ENCODE data around the gene ACBD7.

The ACBD7 gene

DNA sequence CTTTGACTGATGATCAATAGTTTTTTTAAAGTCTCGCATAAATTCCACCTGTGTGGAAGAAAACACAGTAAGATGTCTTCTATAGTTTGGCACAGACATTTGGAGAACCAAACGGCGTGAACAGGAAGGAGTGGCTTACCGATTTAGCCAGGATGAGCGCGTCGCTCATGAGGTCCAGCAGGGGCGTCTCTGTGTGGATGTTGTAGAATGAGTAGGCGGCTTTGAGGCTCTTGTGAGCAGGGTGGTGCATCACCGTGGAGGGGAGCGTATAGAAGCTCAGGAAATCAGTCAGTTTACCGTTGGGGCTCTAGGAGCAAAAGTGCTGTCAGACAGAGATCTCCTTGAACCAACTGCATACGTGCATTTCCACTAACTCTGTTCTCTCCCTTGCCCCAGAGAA is 24.1 kb upstream of the ACBD7 start:
- Histone ChIP-seq H3K36me3 (ENCODE audit: control insufficient read depth in 2 of 2, insufficient read depth in 1 of 2, low read length in 2 of 2) (peaks cover 26 to 65% of the 10 kb centered on the region in 2 experiments), H3K4me1 (ENCODE audit: control insufficient read depth, insufficient read depth, low read length) (no peaks in the 10 kb centered on the region), H3K9me3 (ENCODE audit: control insufficient read depth, insufficient read depth, low read depth, low read length) (no peaks in the 10 kb centered on the region), H3K4me3 (ENCODE audit: low read depth, low read length) (no peak overlapping the region), H3K27ac (ENCODE audit: extremely low read depth, low read depth, low read length) (no peak overlapping the region)
- ChIA-PET CTCF (no interaction called here), POLR2A (no interaction called here)
- TF ChIP-seq ZNF155 (tag by site-specific recombination; IDR thresholded peaks at IDR 0.05) (no peak), KLF9 (tag by site-specific recombination; IDR thresholded peaks at IDR 0.05; ENCODE audit: low read depth) (no peak), KLF1 (tag by site-specific recombination; IDR thresholded peaks at IDR 0.05) (no peak), ZSCAN16 (tag by site-specific recombination; IDR thresholded peaks at IDR 0.05) (no peak), ZNF138 (tag by site-specific recombination; IDR thresholded peaks at IDR 0.05; ENCODE audit: borderline replicate concordance) (no peak), KLF7 (tag by site-specific recombination; IDR thresholded peaks at IDR 0.05; ENCODE audit: borderline replicate concordance) (no peak), SP7 (tag by site-specific recombination; IDR thresholded peaks at IDR 0.05) (no peak)
- TF ChIP-seq, protein P1, sequence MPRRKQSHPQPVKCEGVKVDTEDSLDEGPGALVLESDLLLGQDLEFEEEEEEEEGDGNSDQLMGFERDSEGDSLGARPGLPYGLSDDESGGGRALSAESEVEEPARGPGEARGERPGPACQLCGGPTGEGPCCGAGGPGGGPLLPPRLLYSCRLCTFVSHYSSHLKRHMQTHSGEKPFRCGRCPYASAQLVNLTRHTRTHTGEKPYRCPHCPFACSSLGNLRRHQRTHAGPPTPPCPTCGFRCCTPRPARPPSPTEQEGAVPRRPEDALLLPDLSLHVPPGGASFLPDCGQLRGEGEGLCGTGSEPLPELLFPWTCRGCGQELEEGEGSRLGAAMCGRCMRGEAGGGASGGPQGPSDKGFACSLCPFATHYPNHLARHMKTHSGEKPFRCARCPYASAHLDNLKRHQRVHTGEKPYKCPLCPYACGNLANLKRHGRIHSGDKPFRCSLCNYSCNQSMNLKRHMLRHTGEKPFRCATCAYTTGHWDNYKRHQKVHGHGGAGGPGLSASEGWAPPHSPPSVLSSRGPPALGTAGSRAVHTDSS (tag by site-specific recombination; IDR thresholded peaks at IDR 0.05), result no peak
- TF ChIP-seq, protein P2, sequence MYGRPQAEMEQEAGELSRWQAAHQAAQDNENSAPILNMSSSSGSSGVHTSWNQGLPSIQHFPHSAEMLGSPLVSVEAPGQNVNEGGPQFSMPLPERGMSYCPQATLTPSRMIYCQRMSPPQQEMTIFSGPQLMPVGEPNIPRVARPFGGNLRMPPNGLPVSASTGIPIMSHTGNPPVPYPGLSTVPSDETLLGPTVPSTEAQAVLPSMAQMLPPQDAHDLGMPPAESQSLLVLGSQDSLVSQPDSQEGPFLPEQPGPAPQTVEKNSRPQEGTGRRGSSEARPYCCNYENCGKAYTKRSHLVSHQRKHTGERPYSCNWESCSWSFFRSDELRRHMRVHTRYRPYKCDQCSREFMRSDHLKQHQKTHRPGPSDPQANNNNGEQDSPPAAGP (tag by site-specific recombination; IDR thresholded peaks at IDR 0.05), result no peak

DNA sequence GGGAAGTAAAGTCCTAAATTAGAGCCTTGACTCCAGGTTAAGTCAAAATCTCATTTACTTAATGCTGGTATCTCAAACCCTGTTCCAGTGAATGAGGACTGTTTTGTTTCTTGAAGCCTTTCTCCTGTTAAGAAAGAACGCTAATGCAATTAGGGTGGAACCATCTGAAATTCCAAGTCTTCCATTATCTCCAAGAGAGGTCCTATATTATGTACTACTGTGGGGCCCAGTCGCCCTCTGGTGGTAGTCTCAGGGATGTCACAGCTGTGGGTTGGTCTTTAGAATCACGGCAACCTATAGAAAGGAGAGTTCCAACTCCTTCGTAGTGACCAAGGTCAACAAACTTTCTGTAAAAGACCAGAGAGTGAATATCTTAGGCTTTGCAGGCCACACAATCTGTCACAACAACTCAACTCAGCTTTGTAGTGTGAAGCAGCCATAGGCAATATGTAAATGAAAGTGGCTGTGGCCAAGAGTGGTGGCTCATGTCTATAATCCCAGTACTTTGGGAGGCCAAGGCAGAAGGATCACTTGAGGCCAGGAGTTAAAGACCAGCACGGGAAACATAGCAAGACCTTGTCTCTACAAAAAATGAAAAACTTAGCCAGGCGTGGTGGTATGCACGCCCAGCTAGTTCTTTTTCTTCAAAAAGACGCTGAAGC is 17.9 kb upstream of the ACBD7 start:
- Histone ChIP-seq H3K27ac (ENCODE audit: extremely low read depth, low read depth, low read length) (no peak overlapping the region), H3K4me3 (ENCODE audit: low read depth, low read length) (no peak overlapping the region), H3K36me3 (ENCODE audit: control insufficient read depth in 2 of 2, insufficient read depth in 1 of 2, low read length in 2 of 2) (peaks cover 56 to 79% of the 10 kb centered on the region in 2 experiments), H3K9me3 (ENCODE audit: control insufficient read depth, insufficient read depth, low read depth, low read length) (no peaks in the 10 kb centered on the region), H3K4me1 (ENCODE audit: control insufficient read depth, insufficient read depth, low read length) (no peaks in the 10 kb centered on the region)
- CTCF ChIA-PET, result interaction anchor here (0.5 to 2.0 kb wide), 10 partner anchors 9 to 610 kb away, joined by 3 to 9 read pairs (median 4); partner anchors contain the start of gene RPP38
- TF ChIP-seq ZBTB21 (tag by site-specific recombination; IDR thresholded peaks at IDR 0.05) (no peak), PRDM1 (tag by site-specific recombination; IDR thresholded peaks at IDR 0.05) (0 out of 2 replicates have a peak, but pooled peaks have one; percentile 16), ZNF660 (tag by site-specific recombination; IDR thresholded peaks at IDR 0.05) (peak; percentile 55; the same call in 1 of the 2 replicates), PRDM6 (tag by site-specific recombination; IDR thresholded peaks at IDR 0.05) (no peak), PRDM10 (tag by site-specific recombination; IDR thresholded peaks at IDR 0.05) (peak; percentile 56), CTCF (tag by site-specific recombination; IDR thresholded peaks at IDR 0.05) (peak; percentile 69), HOXC10 (CRISPR knock-in tag; IDR thresholded peaks at IDR 0.05) (no peak), ZNF654 (tag by site-specific recombination; IDR thresholded peaks at IDR 0.05; ENCODE audit: low read depth) (peak; percentile 92), IKZF3 (tag by site-specific recombination; IDR thresholded peaks at IDR 0.05) (peak; percentile 51; the same call in 1 of the 2 replicates), ZSCAN30 (tag by site-specific recombination; IDR thresholded peaks at IDR 0.05) (0 out of 2 replicates have a peak, but pooled peaks have one; percentile 51), ZBTB7A (tag by site-specific recombination; IDR thresholded peaks at IDR 0.05; ENCODE audit: low read depth) (no peak), YY1 (tag by site-specific recombination; IDR thresholded peaks at IDR 0.05) (no peak)
- TF ChIP-seq, protein P1 (tag by site-specific recombination; IDR thresholded peaks at IDR 0.05), result no peak
- POLR2A ChIA-PET, result interaction anchor here (0.6 to 1.5 kb wide), 3 partner anchors 9 to 269 kb away, joined by 3 to 4 read pairs (median 4); partner anchors contain the start of genes CDNF, DCLRE1C, HSPA14 and MSANTD7
